Measurements from ENCODE around the gene ZNF185. TPM values are rescaled to one million over a fixed set of nuclear protein-coding genes. Genes with fewer than 3 reads are reported as not detected.

Gene ZNF185
- total RNA-seq, 1 donor from 2014 or later = 2.6 TPM

- TF ChIP-seq, protein P1, sequence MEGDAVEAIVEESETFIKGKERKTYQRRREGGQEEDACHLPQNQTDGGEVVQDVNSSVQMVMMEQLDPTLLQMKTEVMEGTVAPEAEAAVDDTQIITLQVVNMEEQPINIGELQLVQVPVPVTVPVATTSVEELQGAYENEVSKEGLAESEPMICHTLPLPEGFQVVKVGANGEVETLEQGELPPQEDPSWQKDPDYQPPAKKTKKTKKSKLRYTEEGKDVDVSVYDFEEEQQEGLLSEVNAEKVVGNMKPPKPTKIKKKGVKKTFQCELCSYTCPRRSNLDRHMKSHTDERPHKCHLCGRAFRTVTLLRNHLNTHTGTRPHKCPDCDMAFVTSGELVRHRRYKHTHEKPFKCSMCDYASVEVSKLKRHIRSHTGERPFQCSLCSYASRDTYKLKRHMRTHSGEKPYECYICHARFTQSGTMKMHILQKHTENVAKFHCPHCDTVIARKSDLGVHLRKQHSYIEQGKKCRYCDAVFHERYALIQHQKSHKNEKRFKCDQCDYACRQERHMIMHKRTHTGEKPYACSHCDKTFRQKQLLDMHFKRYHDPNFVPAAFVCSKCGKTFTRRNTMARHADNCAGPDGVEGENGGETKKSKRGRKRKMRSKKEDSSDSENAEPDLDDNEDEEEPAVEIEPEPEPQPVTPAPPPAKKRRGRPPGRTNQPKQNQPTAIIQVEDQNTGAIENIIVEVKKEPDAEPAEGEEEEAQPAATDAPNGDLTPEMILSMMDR (conservative IDR thresholded peaks at IDR 0.05) = no peak
- H3K27me3 Mint-ChIP-seq (ENCODE audit: low read depth) = peaks cover 21% of the 10 kb centered on the region
- H3K9me3 Mint-ChIP-seq = peaks cover 3% of the 10 kb centered on the region
- H3K36me3 Mint-ChIP-seq (ENCODE audit: low read depth) = peaks cover 6% of the 10 kb centered on the region
- no peak for DNase-seq (ENCODE audit: low read depth, low spot score)
- H3K27ac Mint-ChIP-seq (ENCODE audit: unreplicated experiment) = no peak overlapping the region
- H3K4me3 Mint-ChIP-seq = no peak overlapping the region
- H3K4me1 Mint-ChIP-seq = no peaks in the 10 kb centered on the region
Measured at GRCh38 chrX:152886716-152887115, 11.2 kb upstream of the ZNF185 start.

DNA sequence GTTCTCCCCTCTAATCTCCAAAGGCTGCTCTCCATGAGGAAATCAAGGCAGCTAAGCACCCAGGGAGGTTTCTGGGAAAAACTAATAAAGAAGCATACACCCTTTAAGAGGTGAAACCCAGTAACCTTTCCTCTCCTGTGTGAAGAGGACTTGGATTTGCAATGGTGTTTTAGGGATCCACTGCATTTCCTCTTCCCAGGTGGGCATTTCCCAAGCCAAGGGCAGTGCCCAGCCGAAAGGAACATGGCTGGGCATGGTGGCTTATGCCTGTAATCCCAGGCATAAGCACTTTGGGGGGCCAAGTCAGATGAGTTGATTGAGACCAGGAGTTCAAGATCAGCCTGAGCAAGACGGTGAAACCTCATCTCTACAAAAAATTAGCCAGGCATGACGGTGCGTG is 5.4 kb upstream of the ZNF185 start:
- no peak for DNase-seq (ENCODE audit: low read depth, low spot score)
- H3K27ac Mint-ChIP-seq (ENCODE audit: unreplicated experiment) = no peak overlapping the region
- peaks cover 13% of the 10 kb centered on the region for H3K4me1 Mint-ChIP-seq
- H3K4me3 Mint-ChIP-seq = no peak overlapping the region
- peaks cover 26% of the 10 kb centered on the region for H3K27me3 Mint-ChIP-seq (ENCODE audit: low read depth)
- TF ChIP-seq, protein P1 (conservative IDR thresholded peaks at IDR 0.05) = no peak
- H3K9me3 Mint-ChIP-seq = no peaks in the 10 kb centered on the region
- peaks cover 12% of the 10 kb centered on the region for H3K36me3 Mint-ChIP-seq (ENCODE audit: low read depth)

- DNase-seq (ENCODE audit: low read depth, low spot score) = no peak
- Mint-ChIP-seq H3K4me1 (peaks cover 13% of the 10 kb centered on the region), H3K36me3 (ENCODE audit: low read depth) (peaks cover 12% of the 10 kb centered on the region), H3K9me3 (no peaks in the 10 kb centered on the region), H3K27ac (ENCODE audit: unreplicated experiment) (no peak overlapping the region), H3K4me3 (no peak overlapping the region), H3K27me3 (ENCODE audit: low read depth) (peaks cover 24% of the 10 kb centered on the region)
- TF ChIP-seq, protein P1 (conservative IDR thresholded peaks at IDR 0.05) = no peak
Measured at GRCh38 chrX:152892999-152893891, 4.6 kb upstream of the ZNF185 start.

DNA sequence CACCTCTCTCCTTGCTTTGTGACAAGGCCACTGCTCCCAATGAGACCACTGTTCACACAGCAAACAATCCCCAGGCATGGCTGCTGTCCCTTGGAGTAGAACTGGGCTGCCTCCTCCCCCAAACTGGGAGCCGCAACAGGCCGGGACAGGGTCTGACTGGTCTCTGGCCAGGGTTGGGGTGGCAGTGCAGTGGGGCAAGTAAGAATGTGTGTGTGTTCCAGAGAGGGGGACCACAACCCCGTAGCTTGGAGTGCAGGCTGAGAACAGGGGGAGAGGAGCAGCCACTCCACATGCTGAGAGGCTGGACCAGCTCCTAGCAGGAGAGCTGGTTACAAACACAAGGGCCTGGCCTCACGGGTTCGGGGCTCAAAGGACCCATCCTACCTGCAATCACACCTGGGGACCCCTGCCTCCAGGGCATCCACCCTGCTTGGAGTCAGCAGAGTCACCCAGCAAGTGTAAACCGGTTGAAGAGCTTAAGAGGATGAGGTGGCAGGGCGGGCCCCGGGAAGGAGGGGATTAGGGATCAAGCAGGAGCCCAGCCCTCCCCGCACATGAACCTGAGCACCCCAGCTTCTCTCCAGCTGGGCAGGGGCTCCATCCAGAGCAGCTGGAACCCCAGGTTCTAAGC is 3.8 kb upstream of the ZNF185 start:
- no peaks in the 10 kb centered on the region for H3K9me3 Mint-ChIP-seq
- H3K27me3 Mint-ChIP-seq (ENCODE audit: low read depth) = peaks cover 20% of the 10 kb centered on the region
- DNase-seq (ENCODE audit: low read depth, low spot score) = no peak
- no peak overlapping the region for H3K27ac Mint-ChIP-seq (ENCODE audit: unreplicated experiment)
- H3K36me3 Mint-ChIP-seq (ENCODE audit: low read depth) = peaks cover 9% of the 10 kb centered on the region
- H3K4me3 Mint-ChIP-seq = no peak overlapping the region
- H3K4me1 Mint-ChIP-seq = peaks cover 13% of the 10 kb centered on the region
- TF ChIP-seq, protein P1 (conservative IDR thresholded peaks at IDR 0.05) = no peak

- no peak for DNase-seq (ENCODE audit: low read depth, low spot score)
- peaks cover 13% of the 10 kb centered on the region for H3K27me3 Mint-ChIP-seq (ENCODE audit: low read depth)
- TF ChIP-seq, protein P1 (conservative IDR thresholded peaks at IDR 0.05) = no peak
- H3K27ac Mint-ChIP-seq (ENCODE audit: unreplicated experiment) = no peak overlapping the region
- no peaks in the 10 kb centered on the region for H3K9me3 Mint-ChIP-seq
- H3K4me3 Mint-ChIP-seq = peak overlapping the region; percentile 41
- H3K36me3 Mint-ChIP-seq (ENCODE audit: low read depth) = peaks cover 5% of the 10 kb centered on the region
- H3K4me1 Mint-ChIP-seq = peaks cover 13% of the 10 kb centered on the region
Measured at GRCh38 chrX:152895121-152895520, 2.7 kb upstream of the ZNF185 start.
